Cardiac fibroblast (primary cell): ENCODE measurements around the gene B3GAT1.

ENCODE experiments used
- DNase-seq, 2 donors: peaks; one replicate each; pipeline versions ENCODE4 v3.0.0 to v3.0.0-alpha.2; 2010; ENCODE audit warnings: low read depth in 2 of 2
- H3K4me3 ChIP-seq, 2 donors: replicated peaks in 1 of 2; 1 replicate in 1 of 2; 2 replicates in 1 of 2; pipeline ENCODE4 v1.5.1; 2011; ENCODE audit warnings: low read depth in 2 of 2, low read length in 2 of 2, mild to moderate bottlenecking in 2 of 2, moderate library complexity in 1 of 2
- TF ChIP-seq, protein P1 (sequence below): IDR thresholded peaks from one replicate; pipeline ENCODE4 v1.5.1; 2011; ENCODE audit warnings: low read depth, mild to moderate bottlenecking, low read length, inconsistent platforms

Gene B3GAT1

DNA sequence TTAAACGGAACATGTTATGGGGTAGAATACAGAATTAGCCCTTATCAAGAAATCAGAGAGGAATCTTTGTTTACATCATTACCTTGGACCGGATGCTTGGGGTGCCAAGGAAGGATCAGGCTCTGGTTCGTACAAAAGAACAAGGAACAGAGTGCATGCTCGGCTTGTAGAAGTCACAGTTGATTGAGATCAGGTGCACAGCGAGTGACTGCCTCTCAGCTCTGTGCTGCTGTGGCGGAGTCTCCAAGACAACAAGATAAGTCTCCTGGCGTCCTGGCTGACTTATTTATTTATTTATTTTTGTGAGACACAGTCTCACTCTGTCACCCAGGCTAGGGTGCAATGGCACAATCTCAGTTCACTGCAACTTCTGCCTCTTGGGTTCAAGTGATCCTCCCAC, 48.5 kb downstream of the B3GAT1 start:
- TF ChIP-seq, protein P1, sequence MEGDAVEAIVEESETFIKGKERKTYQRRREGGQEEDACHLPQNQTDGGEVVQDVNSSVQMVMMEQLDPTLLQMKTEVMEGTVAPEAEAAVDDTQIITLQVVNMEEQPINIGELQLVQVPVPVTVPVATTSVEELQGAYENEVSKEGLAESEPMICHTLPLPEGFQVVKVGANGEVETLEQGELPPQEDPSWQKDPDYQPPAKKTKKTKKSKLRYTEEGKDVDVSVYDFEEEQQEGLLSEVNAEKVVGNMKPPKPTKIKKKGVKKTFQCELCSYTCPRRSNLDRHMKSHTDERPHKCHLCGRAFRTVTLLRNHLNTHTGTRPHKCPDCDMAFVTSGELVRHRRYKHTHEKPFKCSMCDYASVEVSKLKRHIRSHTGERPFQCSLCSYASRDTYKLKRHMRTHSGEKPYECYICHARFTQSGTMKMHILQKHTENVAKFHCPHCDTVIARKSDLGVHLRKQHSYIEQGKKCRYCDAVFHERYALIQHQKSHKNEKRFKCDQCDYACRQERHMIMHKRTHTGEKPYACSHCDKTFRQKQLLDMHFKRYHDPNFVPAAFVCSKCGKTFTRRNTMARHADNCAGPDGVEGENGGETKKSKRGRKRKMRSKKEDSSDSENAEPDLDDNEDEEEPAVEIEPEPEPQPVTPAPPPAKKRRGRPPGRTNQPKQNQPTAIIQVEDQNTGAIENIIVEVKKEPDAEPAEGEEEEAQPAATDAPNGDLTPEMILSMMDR, result no peak

GRCh38 chr11:134363161-134363560, 48.9 kb downstream of the B3GAT1 start:
- TF ChIP-seq, protein P1, result no peak
- DNase-seq, result no peak
- no peak overlapping the region for H3K4me3 ChIP-seq

More for the DNA sequence above, 48.5 kb downstream of the B3GAT1 start:
- DNase-seq, result no peak
- H3K4me3 ChIP-seq, result no peak overlapping the region

DNA sequence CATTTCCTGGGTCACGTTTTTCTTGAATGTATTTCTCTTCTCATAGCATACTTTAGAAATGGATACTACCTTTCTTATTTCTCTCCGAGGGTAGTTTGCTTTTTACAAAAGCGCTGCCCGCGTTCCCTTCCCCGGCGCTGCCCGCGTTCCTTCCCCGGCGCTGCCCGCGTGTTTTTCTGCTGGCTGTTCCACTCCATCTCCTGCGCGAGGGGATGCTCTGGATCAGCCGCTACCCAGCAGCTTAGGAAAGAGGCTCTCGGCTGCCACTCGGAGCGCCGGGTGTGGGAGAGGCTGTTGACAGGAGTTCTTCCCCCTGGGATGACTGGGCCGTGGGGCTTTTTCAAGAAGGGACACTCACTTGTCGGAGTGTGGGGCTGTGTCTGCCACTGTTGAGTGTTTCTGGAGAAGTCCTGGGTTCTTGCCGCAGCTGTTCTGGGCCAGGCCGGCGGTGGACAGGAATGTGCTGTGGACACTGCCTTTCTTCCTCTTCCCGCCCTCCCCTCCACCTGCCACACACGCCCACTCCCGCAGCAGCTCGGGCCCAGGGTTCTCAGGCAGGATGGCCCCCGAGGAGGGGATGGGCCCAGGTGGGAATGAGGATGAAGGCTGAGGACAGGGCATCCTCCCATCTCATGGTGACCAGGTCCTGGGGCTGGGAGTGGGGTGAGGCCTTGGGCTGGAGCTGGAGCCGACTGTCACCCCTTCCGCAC, 49.7 kb downstream of the B3GAT1 start:
- no peak overlapping the region for H3K4me3 ChIP-seq
- TF ChIP-seq, protein P1, result no peak
- no peak for DNase-seq

GRCh38 chr11:134361661-134362060, 50.4 kb downstream of the B3GAT1 start:
- H3K4me3 ChIP-seq, result no peak overlapping the region
- DNase-seq, result no peak
- TF ChIP-seq, protein P1, result no peak

- peak; percentile 25 to 61 for DNase-seq
- TF ChIP-seq, protein P1, result peak; percentile 26
- no peak overlapping the region for H3K4me3 ChIP-seq
Measured at GRCh38 chr11:134360050-134360835, 51.8 kb downstream of the B3GAT1 start.

DNA sequence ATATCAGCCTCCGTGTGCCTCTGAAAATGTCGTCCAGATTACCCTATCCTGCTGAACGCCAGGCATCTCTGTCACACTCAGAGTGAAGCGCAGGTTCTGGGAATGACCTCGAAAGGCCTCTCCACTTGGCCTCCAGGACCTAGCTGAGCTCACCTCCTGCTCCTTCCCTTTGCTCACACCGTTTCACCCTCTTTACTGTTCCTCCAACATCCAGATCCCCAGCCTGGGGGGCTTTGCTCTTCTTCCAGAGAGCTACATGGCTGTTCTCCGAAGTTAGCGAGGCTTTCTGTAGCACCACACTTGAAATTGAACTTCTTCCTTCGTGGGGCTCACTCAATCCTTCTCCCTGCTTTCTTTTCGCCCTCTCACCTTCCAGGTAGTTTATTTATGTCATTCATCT, 52.4 kb downstream of the B3GAT1 start:
- no peak for DNase-seq
- H3K4me3 ChIP-seq, result no peak overlapping the region
- TF ChIP-seq, protein P1, result no peak
